Stimulated activated CD8-positive, alpha-beta memory T cell treated with anti-CD3 and anti-CD28 coated beads, Interleukin-4, amount 100 ng/mL, for 48 hours (primary cell): ENCODE measurements around the gene HCFC1R1.
A peak's percentile ranks its signal among the peaks of the same experiment; 100 is the strongest.

Source experiments
- DNase-seq: peaks from one replicate; pipeline ENCODE4 v3.0.0-alpha.2; 2020

HCFC1R1 gene

DNA sequence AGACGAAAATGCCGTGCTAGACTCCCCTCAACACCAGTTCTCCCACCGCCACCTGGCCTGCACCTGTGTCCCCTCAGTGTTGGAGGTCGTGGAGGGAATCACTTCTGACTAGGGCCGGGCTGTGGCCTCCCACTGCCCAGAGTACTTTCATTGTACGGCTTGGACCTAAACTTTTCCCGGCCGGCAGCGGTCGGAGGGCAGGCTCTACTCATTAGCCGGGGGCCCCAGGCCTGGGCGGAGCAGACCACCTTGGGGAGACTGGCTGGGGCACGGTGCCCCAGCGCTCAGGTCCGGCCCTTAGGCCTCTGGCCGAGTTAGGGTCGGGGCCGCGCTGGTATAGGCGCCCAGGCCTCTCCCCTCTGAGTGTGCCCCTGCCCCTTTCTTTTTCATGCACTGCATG is 6.4 kb downstream of the HCFC1R1 start:
- DNase-seq = no peak

GRCh38 chr16:3015865-3016521 is 7.7 kb downstream of the HCFC1R1 start:
- DNase-seq = no peak

DNA sequence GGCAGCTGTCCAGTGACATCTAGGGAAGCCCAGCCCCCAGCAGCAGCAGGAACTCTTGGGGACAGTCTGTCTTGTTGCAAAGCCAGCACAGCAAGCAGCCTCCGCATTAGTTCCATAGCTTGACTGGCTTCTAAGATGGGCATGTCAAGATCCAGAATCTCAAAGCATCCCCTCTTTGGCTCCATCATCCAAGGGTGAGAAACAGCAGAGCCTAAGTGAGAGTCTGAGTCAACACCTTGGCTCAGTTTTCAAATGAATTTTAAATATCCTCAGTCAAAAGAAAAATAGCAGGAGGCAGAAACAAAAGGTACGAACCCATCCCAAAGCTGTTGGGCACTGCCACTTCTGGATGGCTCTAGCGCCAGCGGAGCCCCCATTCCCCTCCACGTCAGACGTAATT is 8.8 kb downstream of the HCFC1R1 start:
- DNase-seq = no peak

- no peak for DNase-seq
These were observed 9.6 kb downstream of the HCFC1R1 start for GRCh38 chr16:3013998-3014690.

- no peak for DNase-seq
These were observed 10.2 kb downstream of the HCFC1R1 start for GRCh38 chr16:3013491-3013951.

DNA sequence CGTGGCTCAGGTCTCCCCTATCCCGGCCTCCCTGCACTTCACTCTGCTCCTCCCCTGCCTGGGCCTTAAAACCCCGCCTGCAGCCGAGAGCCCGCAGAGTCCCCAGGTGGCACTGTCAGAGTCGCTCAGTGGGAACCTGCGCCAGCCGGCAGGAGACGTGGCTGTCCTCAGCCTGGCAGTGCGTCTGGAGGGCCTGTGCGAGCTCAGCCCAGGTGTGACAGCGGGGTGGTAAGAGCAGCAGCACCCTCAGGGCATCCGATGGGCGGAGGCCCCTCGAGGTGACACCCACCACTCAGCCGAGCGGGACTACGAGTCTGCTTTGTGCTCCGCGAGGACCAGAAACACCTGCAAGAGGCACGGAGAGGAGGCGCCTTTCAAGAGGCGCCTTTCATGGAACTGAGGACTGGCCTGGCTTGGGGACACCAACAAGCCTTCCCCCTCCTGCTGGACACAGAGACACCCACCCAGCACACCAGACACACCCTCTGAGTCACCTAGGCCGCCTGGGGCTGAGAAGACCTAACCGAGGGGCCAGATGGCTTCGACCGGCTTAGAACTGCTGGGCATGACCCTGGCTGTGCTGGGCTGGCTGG is 10.8 kb downstream of the HCFC1R1 start, which contains the start of gene CLDN9:
Gene CLDN9 (plus strand): TSS at position 96 of the 593 bp plus-strand sequence. CDS start 440 bp downstream, at position 536.
- DNase-seq = no peak

GRCh38 chr16:3012246-3012645 is 11.5 kb downstream of the HCFC1R1 start:
- DNase-seq = no peak

DNA sequence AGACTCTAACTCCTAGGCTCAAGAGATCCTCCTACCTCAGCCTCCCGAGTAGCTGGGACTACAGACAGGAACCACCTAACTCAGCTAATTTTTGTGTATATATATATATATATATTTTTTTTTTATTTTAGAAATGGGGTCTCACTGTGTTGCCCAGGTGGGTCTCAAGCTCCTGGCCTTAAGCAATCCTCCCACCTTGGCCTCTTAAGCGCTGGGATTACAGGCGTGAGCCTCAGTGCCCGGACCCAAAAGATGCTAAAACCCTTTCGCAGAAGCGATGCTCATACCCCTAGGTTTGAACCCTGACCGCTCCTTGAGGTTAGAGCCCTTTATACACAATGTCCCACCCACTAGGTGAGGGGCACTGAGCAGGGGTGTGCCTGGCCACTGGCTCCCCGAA is 13.2 kb downstream of the HCFC1R1 start:
- no peak for DNase-seq

DNA sequence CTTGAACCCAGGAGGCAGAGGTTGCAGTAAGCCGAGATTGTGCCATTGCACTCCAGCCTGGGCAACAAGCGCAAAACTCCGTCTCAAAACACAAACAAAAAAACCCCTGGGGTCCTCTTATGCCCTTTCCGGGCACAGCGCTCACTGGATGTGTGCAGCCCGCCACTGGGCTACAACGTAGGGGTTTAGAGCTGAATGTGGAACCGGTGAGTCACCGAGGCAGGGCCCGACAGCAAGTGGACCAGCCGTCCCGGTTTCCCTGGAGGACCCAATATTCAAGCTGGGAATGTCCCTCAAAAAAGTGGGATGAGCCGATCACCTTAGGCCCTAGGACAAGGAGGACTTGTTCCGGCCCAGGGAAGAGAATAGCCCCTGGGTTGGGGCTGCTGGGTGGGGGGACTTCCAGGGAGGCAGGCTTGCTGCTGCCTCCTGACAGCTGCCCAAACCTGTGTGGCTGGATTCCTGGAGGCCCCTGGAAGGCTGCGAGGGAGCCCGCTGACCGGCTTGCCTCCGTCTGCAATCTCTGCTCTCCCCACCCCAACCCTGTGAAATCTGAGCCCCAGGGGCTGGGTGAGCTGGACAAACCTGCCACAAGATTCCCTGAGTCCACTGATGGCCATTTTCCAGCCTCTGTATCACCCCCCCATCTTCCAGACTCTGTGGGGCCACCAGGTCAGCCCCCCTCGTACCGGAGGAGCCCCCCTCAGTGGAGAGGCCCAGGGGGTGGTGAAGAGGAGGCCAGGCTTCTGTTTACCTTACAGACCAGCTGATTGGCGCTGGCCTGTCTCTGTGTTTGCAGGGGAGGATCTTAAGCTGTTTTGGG is 14.0 kb downstream of the HCFC1R1 start:
- DNase-seq = no peak

- DNase-seq = no peak
These were observed 15.1 kb downstream of the HCFC1R1 start for GRCh38 chr16:3008690-3009037.

DNA sequence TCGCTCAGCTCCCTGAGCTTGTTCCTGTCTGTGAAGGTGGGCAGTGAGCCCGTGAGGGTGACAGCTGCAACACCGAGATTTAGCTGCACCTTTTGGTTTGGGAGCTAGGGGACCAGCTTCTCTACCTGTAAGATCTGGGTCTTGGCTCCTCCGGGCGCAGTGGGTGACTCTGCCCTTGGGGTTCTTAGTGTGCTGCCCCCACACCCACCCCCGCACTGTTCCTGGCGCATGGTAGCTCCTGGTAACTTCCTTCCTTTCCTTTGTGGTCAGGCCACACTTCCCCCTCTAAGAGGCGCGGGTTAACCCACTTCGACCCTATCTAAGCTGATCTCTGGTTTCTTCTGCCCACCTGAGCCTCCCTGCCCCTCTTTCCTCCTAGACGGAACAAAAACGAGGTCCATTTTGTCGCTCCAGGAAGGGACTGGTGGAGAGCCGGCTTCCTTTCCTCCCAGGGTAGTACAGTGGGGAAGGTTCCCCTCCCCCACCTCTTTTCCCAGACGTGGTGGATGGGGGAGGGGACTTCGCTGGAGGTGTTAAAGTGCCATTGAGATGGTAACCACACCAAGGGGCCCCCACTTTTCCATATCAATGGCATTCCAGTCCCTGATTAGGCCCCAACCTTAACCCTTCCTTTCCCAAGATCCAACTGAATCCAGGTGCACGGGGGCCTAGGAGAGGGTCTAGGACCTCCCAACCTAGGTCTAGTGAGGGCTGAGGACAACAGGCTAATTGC is 15.6 kb downstream of the HCFC1R1 start:
- DNase-seq = no peak

DNA sequence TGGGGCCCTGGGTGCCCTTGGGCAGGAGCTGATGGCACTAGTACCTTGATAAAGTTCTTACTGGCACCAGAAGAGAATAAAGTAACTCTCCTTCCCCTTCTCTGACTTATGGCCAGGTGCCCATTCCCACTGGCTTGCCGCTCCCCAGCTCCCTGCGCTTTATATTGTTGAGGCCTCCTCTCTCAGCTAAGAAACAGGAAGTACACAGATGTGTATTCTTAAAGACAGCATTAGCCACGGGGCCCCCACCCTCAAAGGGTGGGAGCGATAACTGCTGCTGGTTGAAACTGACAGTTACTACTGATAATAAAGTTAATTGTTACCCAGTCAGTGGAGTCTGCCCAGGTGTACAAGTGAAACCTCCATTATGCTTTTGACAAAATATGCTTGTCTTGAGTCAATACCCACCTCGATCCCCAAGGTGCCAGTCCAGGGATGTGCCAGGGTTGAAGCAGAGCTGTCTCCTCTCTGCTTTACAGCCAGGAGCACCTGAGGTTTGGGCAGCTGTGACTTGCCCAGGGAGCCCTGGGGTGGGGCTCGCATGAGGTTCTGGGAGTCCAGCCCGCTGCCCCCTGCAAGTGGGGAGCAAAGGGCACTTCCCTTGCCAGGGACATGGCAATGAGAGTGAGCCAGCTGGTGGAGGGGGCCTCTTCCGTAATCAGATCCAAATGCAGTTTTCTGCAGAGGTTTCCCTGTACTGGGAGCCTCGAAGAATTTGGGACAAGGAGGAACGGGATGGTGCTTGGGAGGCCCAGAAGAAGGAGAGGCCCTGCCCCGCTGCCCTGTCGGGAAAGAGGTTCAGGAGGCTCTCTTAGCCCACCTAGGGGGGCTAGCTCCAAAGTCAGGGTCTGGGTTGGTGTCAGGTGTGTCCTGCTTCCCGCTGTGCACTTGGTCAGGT is 16.4 kb downstream of the HCFC1R1 start:
- DNase-seq = no peak

DNA sequence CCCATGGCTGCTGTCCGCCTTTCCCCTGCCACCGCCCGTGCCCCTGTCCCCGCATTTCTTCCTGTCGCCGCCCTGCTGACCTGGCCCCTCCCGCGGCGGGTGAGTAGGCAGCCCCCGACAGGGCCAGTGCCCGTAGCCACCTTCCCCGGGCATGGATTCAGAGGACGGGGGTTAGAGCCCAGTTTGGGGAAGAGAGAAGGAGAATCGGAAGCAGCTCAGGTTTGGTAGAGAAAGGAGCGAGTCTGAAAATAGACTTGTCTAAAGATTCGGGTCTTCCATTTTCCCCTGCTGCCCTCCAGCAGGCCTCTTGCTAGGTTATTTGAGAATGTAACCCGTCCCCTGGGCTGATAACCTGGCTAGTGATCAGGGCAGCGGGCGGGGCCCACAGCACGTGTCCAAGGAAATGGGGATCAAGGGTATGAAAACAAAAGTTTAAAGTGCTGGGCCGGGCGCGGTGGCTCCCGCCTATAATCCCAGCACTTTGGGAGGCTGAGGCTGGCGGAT is 18.9 kb downstream of the HCFC1R1 start:
- DNase-seq = no peak

GRCh38 chr16:3004319-3004718 is 19.4 kb downstream of the HCFC1R1 start:
- DNase-seq = no peak

DNA sequence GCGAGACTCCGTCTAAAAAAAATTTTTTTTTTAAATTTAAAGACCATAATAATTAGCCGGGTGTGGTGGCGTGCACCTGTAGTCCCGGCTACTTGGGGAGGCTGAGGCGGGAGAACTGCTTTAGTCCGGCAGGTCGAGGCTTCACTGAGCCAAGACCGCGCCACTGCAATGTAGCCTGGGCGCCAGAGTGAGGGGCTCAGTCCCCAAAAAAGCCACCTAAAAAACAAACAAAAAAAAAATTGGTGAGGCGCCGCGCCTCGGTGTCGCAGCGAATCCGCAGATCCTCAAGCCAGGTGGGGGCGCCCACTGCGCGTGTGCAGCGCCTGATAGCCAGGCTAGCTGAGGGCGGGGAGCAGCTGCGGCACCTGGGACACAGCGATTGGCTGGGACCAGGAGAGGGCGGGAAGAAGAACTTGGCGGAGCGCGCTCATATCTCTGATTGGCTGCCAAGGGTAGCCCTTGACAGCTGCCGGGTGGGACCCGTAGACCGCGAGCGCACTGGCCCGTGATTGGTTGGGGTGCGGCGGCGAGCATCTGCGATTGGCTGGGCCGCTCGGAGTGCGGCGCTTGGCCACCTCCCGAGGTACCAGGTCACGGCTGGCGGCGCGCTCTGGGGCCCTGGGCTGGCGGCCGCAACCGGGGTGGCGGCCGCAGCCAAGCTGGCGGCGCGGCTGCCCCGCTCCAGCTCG is 20.0 kb downstream of the HCFC1R1 start:
- DNase-seq = peak; percentile 97

GRCh38 chr16:3001316-3001715 is 22.4 kb downstream of the HCFC1R1 start:
- no peak for DNase-seq

- no peak for DNase-seq
These were observed 23.2 kb downstream of the HCFC1R1 start for GRCh38 chr16:3000540-3000939.

GRCh38 chr16:2999929-3000328 is 23.8 kb downstream of the HCFC1R1 start:
- no peak for DNase-seq

- no peak for DNase-seq
These were observed 27.4 kb downstream of the HCFC1R1 start for GRCh38 chr16:2996298-2996697.

GRCh38 chr16:2992383-2993081 is 31.2 kb downstream of the HCFC1R1 start:
- no peak for DNase-seq
